Type B pancreatic cell (in vitro differentiated cells): ENCODE measurements around the gene FNBP1L. TPM values are rescaled to one million over a fixed set of nuclear protein-coding genes. Genes with fewer than 3 reads are reported as not detected.
"Not testable (repeated sequence)": the region's sequence is repeated elsewhere in the genome, so short reads cannot be mapped to it uniquely, and the experiment has no call there.

ENCODE experiments used
- DNase-seq: peaks from one replicate; pipeline ENCODE4 v3.0.0; 2021; ENCODE audit warnings: mixed read lengths; ENCODE audit not compliant: unreplicated experiment; ENCODE audit errors: extremely low spot score
- H3K27ac Mint-ChIP-seq: 2 replicates; pipeline ENCODE4 v1.8.0; 2021; ENCODE audit warnings: mild to moderate bottlenecking, mixed read lengths
- H3K27me3 Mint-ChIP-seq: 2 replicates; pipeline ENCODE4 v1.8.0; 2021; ENCODE audit warnings: mixed read lengths
- H3K36me3 Mint-ChIP-seq: 2 replicates; pipeline ENCODE4 v1.8.0; 2021; ENCODE audit warnings: mixed read lengths
- H3K4me1 Mint-ChIP-seq: one replicate; pipeline ENCODE4 v1.8.0; 2021; ENCODE audit warnings: mixed read lengths; ENCODE audit not compliant: unreplicated experiment
- H3K4me3 Mint-ChIP-seq: 2 replicates; pipeline ENCODE4 v1.8.0; 2021; ENCODE audit warnings: mild to moderate bottlenecking, mixed read lengths
- H3K9me3 Mint-ChIP-seq: 2 replicates; pipeline ENCODE4 v1.8.0; 2021; ENCODE audit warnings: mixed read lengths
- CTCF ChIP-seq: fragments of 200-600 bp; sonication (generic); conservative IDR thresholded peaks from 2 replicates; pipeline ENCODE4 v1.5.0; 2021; ENCODE audit warnings: antibody characterized with exemption, mild to moderate bottlenecking
- total RNA-seq: library from RNA; stranded (reverse); gene quantifications from 2 replicates; pipeline ENCODE4 v1.2.1, GENCODE V29; 2021; ENCODE audit warnings: low replicate concordance

The FNBP1L gene
- total RNA-seq, 1 donor from 2014 or later: 74.7 TPM

- no peaks in the 10 kb centered on the region for H3K27me3 Mint-ChIP-seq
- no peak for TF ChIP-seq CTCF
- H3K4me3 Mint-ChIP-seq: peak overlapping the region; percentile 53
- DNase-seq: no peak
- H3K9me3 Mint-ChIP-seq: no peaks in the 10 kb centered on the region
- H3K4me1 Mint-ChIP-seq: peaks cover 39% of the 10 kb centered on the region
- H3K36me3 Mint-ChIP-seq: peaks cover 40% of the 10 kb centered on the region
- peak overlapping the region; percentile 75 for H3K27ac Mint-ChIP-seq
Measured at GRCh38 chr1:93552741-93553455, 105.0 kb downstream of the FNBP1L start.

GRCh38 chr1:93553886-93554490 is 106.1 kb downstream of the FNBP1L start:
- Mint-ChIP-seq H3K4me3 (peak overlapping the region; percentile 53), H3K36me3 (peaks cover 51% of the 10 kb centered on the region), H3K27ac (peak overlapping the region; percentile 7), H3K4me1 (peaks cover 39% of the 10 kb centered on the region)
- not testable (repeated sequence) for H3K9me3 Mint-ChIP-seq, H3K27me3 Mint-ChIP-seq, DNase-seq

GRCh38 chr1:93554883-93555872 is 107.3 kb downstream of the FNBP1L start:
- Mint-ChIP-seq H3K36me3 (peaks cover 58% of the 10 kb centered on the region), H3K4me1 (peaks cover 39% of the 10 kb centered on the region), H3K9me3 (peaks cover 7% of the 10 kb centered on the region), H3K27ac (no peak overlapping the region), H3K27me3 (no peaks in the 10 kb centered on the region), H3K4me3 (no peak overlapping the region)
- TF ChIP-seq CTCF: no peak
- no peak for DNase-seq

GRCh38 chr1:93556291-93556690 is 108.4 kb downstream of the FNBP1L start:
- peaks cover 57% of the 10 kb centered on the region for H3K36me3 Mint-ChIP-seq
- H3K27ac Mint-ChIP-seq: peak overlapping the region; percentile 20

GRCh38 chr1:93559045-93559444 is 111.1 kb downstream of the FNBP1L start:
- no peak for DNase-seq
- peak overlapping the region; percentile 34 for H3K4me3 Mint-ChIP-seq
- peaks cover 7% of the 10 kb centered on the region for H3K9me3 Mint-ChIP-seq
- no peak for TF ChIP-seq CTCF
- H3K27ac Mint-ChIP-seq: peak overlapping the region; percentile 22
- peaks cover 57% of the 10 kb centered on the region for H3K36me3 Mint-ChIP-seq
- no peaks in the 10 kb centered on the region for H3K27me3 Mint-ChIP-seq
- H3K4me1 Mint-ChIP-seq: peaks cover 14% of the 10 kb centered on the region

More at GRCh38 chr1:93556291-93556690, 108.4 kb downstream of the FNBP1L start:
- no peaks in the 10 kb centered on the region for H3K27me3 Mint-ChIP-seq
- H3K4me3 Mint-ChIP-seq: no peak overlapping the region
- DNase-seq: no peak
- H3K4me1 Mint-ChIP-seq: peaks cover 39% of the 10 kb centered on the region
- TF ChIP-seq CTCF: no peak
- H3K9me3 Mint-ChIP-seq: peaks cover 7% of the 10 kb centered on the region
